ENCODE data around the gene CCL13.
"Not testable (repeated sequence)": the region's sequence is repeated elsewhere in the genome, so short reads cannot be mapped to it uniquely, and the experiment has no call there.

Gene CCL13

GRCh38 chr17:34356194-34356593 is at the start of gene CCL13:
TSS of gene CCL13 (plus strand) at chr17:34356480. CDS start at chr17:34356527, 47 bp downstream.
- DNase-seq, result no peak

GRCh38 chr17:34307110-34307509 is 49.2 kb upstream of the CCL13 start:
- no peak for DNase-seq

- no peak for DNase-seq
These were observed 47.9 kb upstream of the CCL13 start for GRCh38 chr17:34308371-34308770.

GRCh38 chr17:34311291-34311690 is 45.0 kb upstream of the CCL13 start:
- no peak for DNase-seq

GRCh38 chr17:34312080-34312479 is 44.2 kb upstream of the CCL13 start:
- no peak for DNase-seq

GRCh38 chr17:34313164-34313563 is 43.1 kb upstream of the CCL13 start:
- no peak for DNase-seq

GRCh38 chr17:34314279-34314678 is 42.0 kb upstream of the CCL13 start:
- DNase-seq, result no peak

- DNase-seq, result no peak
These were observed 37.8 kb upstream of the CCL13 start for GRCh38 chr17:34318474-34318873.

- DNase-seq, result no peak
These were observed 37.2 kb upstream of the CCL13 start, which contains the start of gene CCL8 for GRCh38 chr17:34319039-34319483. TSS of gene CCL8 (plus strand) at chr17:34319435. CDS start at chr17:34319502, 67 bp downstream.

GRCh38 chr17:34321964-34322363 is 34.3 kb upstream of the CCL13 start:
- no peak for DNase-seq

GRCh38 chr17:34327580-34327979 is 28.7 kb upstream of the CCL13 start:
- not testable (repeated sequence) for DNase-seq

- DNase-seq, result no peak
These were observed 18.6 kb upstream of the CCL13 start for GRCh38 chr17:34337701-34338100.

- DNase-seq, result no peak
These were observed 17.0 kb upstream of the CCL13 start for GRCh38 chr17:34339138-34339770.

- no peak for DNase-seq
These were observed 14.4 kb upstream of the CCL13 start for GRCh38 chr17:34341916-34342315.

GRCh38 chr17:34347063-34347462 is 9.2 kb upstream of the CCL13 start:
- DNase-seq, result no peak

- DNase-seq, result no peak
These were observed 6.5 kb upstream of the CCL13 start for GRCh38 chr17:34349751-34350150.

GRCh38 chr17:34351096-34351495 is 5.2 kb upstream of the CCL13 start:
- DNase-seq, result no peak

- DNase-seq, result no peak
These were observed 4.1 kb upstream of the CCL13 start for GRCh38 chr17:34352191-34352590.

GRCh38 chr17:34354637-34355036 is 1.6 kb upstream of the CCL13 start:
- DNase-seq, result no peak

GRCh38 chr17:34357398-34357797 is 1.1 kb downstream of the CCL13 start:
- no peak for DNase-seq

GRCh38 chr17:34358631-34359030 is 2.4 kb downstream of the CCL13 start:
- DNase-seq, result no peak

GRCh38 chr17:34360601-34361270 is 4.5 kb downstream of the CCL13 start:
- DNase-seq, result no peak

- DNase-seq, result no peak
These were observed 5.3 kb downstream of the CCL13 start for GRCh38 chr17:34361478-34362061.

GRCh38 chr17:34363183-34363661 is 6.9 kb downstream of the CCL13 start, which contains the start of gene CCL1:
TSS of gene CCL1 (minus strand) at chr17:34363233. CDS start at chr17:34363161, 72 bp downstream.
- DNase-seq, result no peak
